Keratinocyte (primary cell): ENCODE data around the gene SELENOK. TPM values are rescaled to one million over a fixed set of nuclear protein-coding genes. Genes with fewer than 3 reads are reported as not detected.

Experiments used
- DNase-seq: peaks from one replicate; pipeline ENCODE4 v3.0.0-alpha.2; 2011; ENCODE audit warnings: low read depth, missing footprints, low spot score
- FAIRE-seq: peaks from 2 replicates; lab custom pipeline; 2011; peaks lifted over from hg19 to GRCh38; lab: Jason Lieb, UNC
- H2AFZ ChIP-seq: 2 replicates; pipeline ENCODE4 v1.6.0; 2012; ENCODE audit warnings: low read length, control low read depth, inconsistent platforms; ENCODE audit not compliant: control insufficient read depth
- H3K27ac ChIP-seq: 2 replicates; pipeline ENCODE4 v1.5.1; 2011; ENCODE audit warnings: low read length; ENCODE audit not compliant: control insufficient read depth, insufficient read depth
- H3K27me3 ChIP-seq: 3 replicates; pipeline ENCODE4 v1.6.0; 2011; ENCODE audit warnings: low read length; ENCODE audit not compliant: control insufficient read depth, insufficient read depth; ENCODE audit errors: extremely low read depth
- H3K36me3 ChIP-seq, 2 experiments: 2 replicates in 1 of 2; 3 replicates in 1 of 2; pipeline ENCODE4 v1.5.1; 2011; ENCODE audit warnings: low read length in 2 of 2, mild to moderate bottlenecking in 1 of 2; ENCODE audit not compliant: control insufficient read depth in 2 of 2, insufficient read depth in 2 of 2; ENCODE audit errors: extremely low read depth in 1 of 2
- H3K4me1 ChIP-seq: 3 replicates; pipeline ENCODE4 v1.5.1; 2011; ENCODE audit warnings: low read length; ENCODE audit not compliant: control insufficient read depth, insufficient read depth; ENCODE audit errors: extremely low read depth
- H3K4me2 ChIP-seq: 3 replicates; pipeline ENCODE4 v1.6.0; 2011; ENCODE audit warnings: low read depth, low read length; ENCODE audit not compliant: control insufficient read depth, insufficient read depth; ENCODE audit errors: extremely low read depth
- H3K4me3 ChIP-seq, 3 experiments: fragments of 200-600 bp in 1 of 3; sonication (generic) in 1 of 3; 2 replicates in 2 of 3; 3 replicates in 1 of 3; pipeline ENCODE4 v1.5.1; 2011 to 2016; ENCODE audit warnings: low read length in 3 of 3, mild to moderate bottlenecking in 3 of 3, control low read depth in 2 of 3, inconsistent platforms in 1 of 3, low read depth in 1 of 3, mixed read lengths in 1 of 3, mixed run types in 1 of 3, moderate library complexity in 1 of 3; ENCODE audit not compliant: control insufficient read depth in 2 of 3, insufficient read depth in 2 of 3; ENCODE audit errors: extremely low read depth in 1 of 3
- H3K79me2 ChIP-seq: 2 replicates; pipeline ENCODE4 v1.6.0; 2012; ENCODE audit warnings: low read length; ENCODE audit not compliant: control insufficient read depth, insufficient read depth
- H3K9ac ChIP-seq: 3 replicates; pipeline ENCODE4 v1.6.0; 2011; ENCODE audit warnings: low read length; ENCODE audit not compliant: control insufficient read depth, insufficient read depth; ENCODE audit errors: extremely low read depth
- H3K9me1 ChIP-seq: 3 replicates; pipeline ENCODE4 v1.6.0; 2011; ENCODE audit warnings: low read length; ENCODE audit not compliant: control insufficient read depth, insufficient read depth; ENCODE audit errors: extremely low read depth
- H3K9me3 ChIP-seq: 2 replicates; pipeline ENCODE4 v1.5.1; 2012; ENCODE audit warnings: low read depth, low read length; ENCODE audit not compliant: control insufficient read depth
- H4K20me1 ChIP-seq: 3 replicates; pipeline ENCODE4 v1.6.0; 2011; ENCODE audit warnings: low read length; ENCODE audit not compliant: control insufficient read depth, insufficient read depth; ENCODE audit errors: extremely low read depth
- EZH2 ChIP-seq: IDR thresholded peaks from one replicate; pipeline ENCODE4 v1.6.1; 2012; ENCODE audit warnings: inconsistent platforms, mild to moderate bottlenecking, low read length, moderate library complexity
- dilution Hi-C: fragments of 300-500 bp; cut with MboI; formaldehyde crosslinking; loops from one replicate; pipeline ENCODE4 v1.7.0; 2020; ENCODE audit warnings: low sequenced_read_pairs; ENCODE audit not compliant: extremely low pct_ligation_motif_present
- polyA plus RNA-seq, 5 experiments: library from polyadenylated mRNA; depleted of rRNA in 3 of 5; stranded (reverse) in 3 of 5; stranded (forward) in 1 of 5; unstranded in 1 of 5; fragments of >200 nt; gene quantifications; 1 replicate in 1 of 5; 2 replicates in 3 of 5; 3 replicates in 1 of 5; pipeline versions ENCODE4 v1.2.1 to v1.2.3, GENCODE V29; 2011 to 2012; ENCODE audit warnings: missing spikeins in 2 of 5, low read depth in 1 of 5, low replicate concordance in 1 of 5
- TF ChIP-seq, protein P1 (sequence below), 3 experiments: IDR thresholded peaks in 1 of 3; conservative IDR thresholded peaks in 1 of 3; optimal IDR thresholded peaks in 1 of 3; 2 replicates in 2 of 3; 3 replicates in 1 of 3; pipeline versions ENCODE3 to v1.5.1; 2011; ENCODE audit warnings: low read length in 3 of 3, mild to moderate bottlenecking in 3 of 3, moderate library complexity in 2 of 3, control low read depth in 1 of 3, inconsistent platforms in 1 of 3; ENCODE audit not compliant: insufficient read depth in 2 of 3; ENCODE audit errors: extremely low read depth in 1 of 3

SELENOK gene
- polyA plus RNA-seq, 1 donor (not counting 4 experiments of a cell fraction or from before 2014, with no cell fraction given) = 94.9 TPM

DNA sequence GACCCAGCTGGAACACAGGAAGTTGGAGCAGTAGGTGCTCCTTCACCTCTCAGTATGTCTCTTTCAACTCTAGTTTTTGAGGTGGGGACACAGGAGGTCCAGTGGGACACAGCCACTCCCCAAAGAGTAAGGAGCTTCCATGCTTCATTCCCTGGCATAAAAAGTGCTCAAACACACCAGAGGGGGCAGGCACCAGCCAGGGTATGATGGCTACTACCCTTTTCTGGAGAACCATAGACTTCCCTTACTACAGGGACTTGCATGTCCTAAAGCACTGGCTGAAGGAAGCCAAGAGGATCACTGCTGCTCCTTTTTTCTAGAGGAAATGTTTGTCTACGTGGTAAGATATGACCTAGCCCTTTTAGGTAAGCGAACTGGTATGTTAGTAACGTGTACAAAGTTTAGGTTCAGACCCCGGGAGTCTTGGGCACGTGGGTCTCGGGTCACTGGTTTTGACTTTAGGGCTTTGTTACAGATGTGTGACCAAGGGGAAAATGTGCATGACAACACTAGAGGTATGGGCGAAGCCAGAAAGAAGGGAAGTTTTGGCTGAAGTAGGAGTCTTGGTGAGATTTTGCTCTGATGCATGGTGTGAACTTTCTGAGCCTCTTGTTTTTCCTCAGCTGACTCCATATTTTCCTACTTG is 33.4 kb downstream of the SELENOK start:
- Histone ChIP-seq H3K4me2 (no peak overlapping the region), H4K20me1 (no peaks in the 10 kb centered on the region), H3K9ac (no peak overlapping the region), H2AFZ (no peak overlapping the region), H3K79me2 (no peaks in the 10 kb centered on the region), H3K4me3 (no peak overlapping the region), H3K36me3 (peaks cover 0 to 1% of the 10 kb centered on the region in 2 experiments), H3K4me1 (no peaks in the 10 kb centered on the region), H3K9me3 (no peaks in the 10 kb centered on the region), H3K27me3 (no peaks in the 10 kb centered on the region), H3K27ac (no peak overlapping the region), H3K9me1 (no peaks in the 10 kb centered on the region)
- no peak for DNase-seq
- no peak for TF ChIP-seq EZH2
- TF ChIP-seq, protein P1, sequence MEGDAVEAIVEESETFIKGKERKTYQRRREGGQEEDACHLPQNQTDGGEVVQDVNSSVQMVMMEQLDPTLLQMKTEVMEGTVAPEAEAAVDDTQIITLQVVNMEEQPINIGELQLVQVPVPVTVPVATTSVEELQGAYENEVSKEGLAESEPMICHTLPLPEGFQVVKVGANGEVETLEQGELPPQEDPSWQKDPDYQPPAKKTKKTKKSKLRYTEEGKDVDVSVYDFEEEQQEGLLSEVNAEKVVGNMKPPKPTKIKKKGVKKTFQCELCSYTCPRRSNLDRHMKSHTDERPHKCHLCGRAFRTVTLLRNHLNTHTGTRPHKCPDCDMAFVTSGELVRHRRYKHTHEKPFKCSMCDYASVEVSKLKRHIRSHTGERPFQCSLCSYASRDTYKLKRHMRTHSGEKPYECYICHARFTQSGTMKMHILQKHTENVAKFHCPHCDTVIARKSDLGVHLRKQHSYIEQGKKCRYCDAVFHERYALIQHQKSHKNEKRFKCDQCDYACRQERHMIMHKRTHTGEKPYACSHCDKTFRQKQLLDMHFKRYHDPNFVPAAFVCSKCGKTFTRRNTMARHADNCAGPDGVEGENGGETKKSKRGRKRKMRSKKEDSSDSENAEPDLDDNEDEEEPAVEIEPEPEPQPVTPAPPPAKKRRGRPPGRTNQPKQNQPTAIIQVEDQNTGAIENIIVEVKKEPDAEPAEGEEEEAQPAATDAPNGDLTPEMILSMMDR (optimal IDR thresholded peaks at IDR 0.05 in 1 of 3, IDR thresholded peaks at IDR 0.05 in 1 of 3, conservative IDR thresholded peaks at IDR 0.05 in 1 of 3; ENCODE audit: extremely low read depth in 1 of 3, insufficient read depth in 2 of 3, low read length in 3 of 3) = no peak
- dilution Hi-C loops = no loop called here
- FAIRE-seq = no peak

DNA sequence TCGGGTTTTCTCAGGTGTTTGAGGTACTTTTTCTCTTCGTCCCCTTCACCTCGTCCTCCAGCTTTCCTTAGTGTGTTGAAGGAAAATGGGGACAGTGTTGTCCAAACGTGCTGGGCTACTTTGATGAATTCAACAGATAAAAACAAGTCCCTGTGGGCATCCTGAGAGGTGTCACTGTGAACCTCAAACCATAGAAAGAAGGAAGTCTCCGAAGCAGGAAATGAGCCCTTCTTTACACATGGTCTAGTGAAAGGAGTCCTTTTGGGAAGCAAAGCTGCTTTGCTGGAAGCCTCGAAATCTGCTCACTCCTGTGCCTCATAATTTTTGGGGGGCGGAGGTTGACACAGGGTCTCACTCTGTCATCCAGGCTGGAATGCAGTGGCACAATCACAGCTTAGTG is 34.7 kb downstream of the SELENOK start:
- H3K4me2 ChIP-seq = no peak overlapping the region
- H3K4me1 ChIP-seq = no peaks in the 10 kb centered on the region
- H3K79me2 ChIP-seq = no peaks in the 10 kb centered on the region
- dilution Hi-C loops = no loop called here
- no peak overlapping the region for H3K27ac ChIP-seq
- FAIRE-seq = no peak
- H2AFZ ChIP-seq = no peak overlapping the region
- no peak overlapping the region for H3K9ac ChIP-seq
- TF ChIP-seq EZH2 = no peak
- no peak for DNase-seq
- H3K4me3 ChIP-seq = no peak overlapping the region
- H3K9me3 ChIP-seq = no peaks in the 10 kb centered on the region
- peaks cover 0 to 1% of the 10 kb centered on the region in 2 experiments for H3K36me3 ChIP-seq
- no peaks in the 10 kb centered on the region for H4K20me1 ChIP-seq
- H3K27me3 ChIP-seq = no peaks in the 10 kb centered on the region
- no peaks in the 10 kb centered on the region for H3K9me1 ChIP-seq

DNA sequence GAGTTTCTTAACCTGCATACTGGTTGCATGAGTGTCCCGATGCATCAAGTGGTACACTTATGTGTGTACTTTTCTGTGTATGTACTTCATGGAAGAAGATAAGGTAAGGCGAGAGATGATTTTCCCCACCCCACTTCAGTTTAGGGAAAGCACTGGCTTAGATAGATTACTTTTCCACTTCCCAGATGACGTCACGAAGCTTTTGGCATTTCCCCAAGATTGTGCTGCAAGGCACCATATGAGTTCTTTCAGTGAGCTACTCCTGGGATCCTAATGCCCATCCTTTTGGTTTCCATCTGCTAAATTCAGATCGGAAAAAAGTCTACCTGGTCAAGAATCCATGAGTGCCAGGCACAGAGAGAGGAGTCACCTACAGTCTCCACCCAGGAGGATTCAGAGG is 40.8 kb downstream of the SELENOK start:
- no peak for TF ChIP-seq EZH2
- TF ChIP-seq, protein P1 (optimal IDR thresholded peaks at IDR 0.05 in 1 of 3, IDR thresholded peaks at IDR 0.05 in 1 of 3, conservative IDR thresholded peaks at IDR 0.05 in 1 of 3; ENCODE audit: extremely low read depth in 1 of 3, insufficient read depth in 2 of 3, low read length in 3 of 3) = no peak
- no peak overlapping the region for H3K9ac ChIP-seq
- H3K4me3 ChIP-seq = no peak overlapping the region
- H3K36me3 ChIP-seq = no peaks in the 10 kb centered on the region
- H3K4me1 ChIP-seq = peaks cover 4% of the 10 kb centered on the region
- H2AFZ ChIP-seq = no peak overlapping the region
- dilution Hi-C loops = no loop called here
- no peak for DNase-seq
- FAIRE-seq = no peak
- H3K9me3 ChIP-seq = no peaks in the 10 kb centered on the region
- H3K27ac ChIP-seq = no peak overlapping the region
- no peaks in the 10 kb centered on the region for H3K9me1 ChIP-seq
- no peak overlapping the region for H3K4me2 ChIP-seq
- H3K79me2 ChIP-seq = no peaks in the 10 kb centered on the region
- no peaks in the 10 kb centered on the region for H4K20me1 ChIP-seq
- H3K27me3 ChIP-seq = peaks cover 21% of the 10 kb centered on the region
